ENCODE measurements around the gene MOV10. TPM values are rescaled to one million over a fixed set of nuclear protein-coding genes. Genes with fewer than 3 reads are reported as not detected.

The MOV10 gene
- 128 and 137 TPM in 2 replicates for total RNA-seq
- long read RNA-seq, transcript MOV10-203 (21 exons, 3,552 nt): major isoform, 65 of 188 reads
- long read RNA-seq, transcript MOV10-201 (20 exons, 3,383 nt): minor isoform, 37 of 188 reads
- long read RNA-seq, transcript MOV10-204 (21 exons, 3,641 nt): minor isoform, 21 of 188 reads
- long read RNA-seq, partial matches to known transcripts: 31 of 188 reads
- long read RNA-seq, other reads (novel, unspliced or antisense): 34 of 188 reads

- peaks cover 18% of the 10 kb centered on the region for H3K4me1 Mint-ChIP-seq (ENCODE audit: low read depth)
- no peaks in the 10 kb centered on the region for H3K9me3 Mint-ChIP-seq (ENCODE audit: low read depth)
- H3K36me3 Mint-ChIP-seq (ENCODE audit: insufficient read depth): peaks cover 20% of the 10 kb centered on the region
- no peak for TF ChIP-seq CTCF (IDR thresholded peaks at IDR 0.05; ENCODE audit: unreplicated experiment)
- no peaks in the 10 kb centered on the region for H3K27me3 Mint-ChIP-seq
- peak; percentile 42 for DNase-seq (ENCODE audit: low spot score, unreplicated experiment)
- H3K4me3 Mint-ChIP-seq (ENCODE audit: low read depth): peak within 1 kb of the TSS; percentile 95
- peak within 1 kb of the TSS; percentile 99 for H3K27ac Mint-ChIP-seq
Measured at GRCh38 chr1:112674440-112674985, at the start of gene MOV10. MOV10 (plus strand) TSS chr1:112674659; CDS start chr1:112674913, 254 bp downstream.

GRCh38 chr1:112625696-112626095, 48.8 kb upstream of the MOV10 start:
- H3K36me3 Mint-ChIP-seq (ENCODE audit: insufficient read depth): peaks cover 1% of the 10 kb centered on the region
- peaks cover 4% of the 10 kb centered on the region for H3K4me1 Mint-ChIP-seq (ENCODE audit: low read depth)
- H3K9me3 Mint-ChIP-seq (ENCODE audit: low read depth): no peaks in the 10 kb centered on the region
- peak overlapping the region; percentile 34 for H3K27ac Mint-ChIP-seq
- no peaks in the 10 kb centered on the region for H3K27me3 Mint-ChIP-seq
- no peak overlapping the region for H3K4me3 Mint-ChIP-seq (ENCODE audit: low read depth)
- TF ChIP-seq CTCF (IDR thresholded peaks at IDR 0.05; ENCODE audit: unreplicated experiment): no peak
- DNase-seq (ENCODE audit: low spot score, unreplicated experiment): no peak

- H3K4me3 Mint-ChIP-seq (ENCODE audit: low read depth): no peak overlapping the region
- H3K9me3 Mint-ChIP-seq (ENCODE audit: low read depth): no peaks in the 10 kb centered on the region
- no peaks in the 10 kb centered on the region for H3K4me1 Mint-ChIP-seq (ENCODE audit: low read depth)
- peaks cover 1% of the 10 kb centered on the region for H3K36me3 Mint-ChIP-seq (ENCODE audit: insufficient read depth)
- no peaks in the 10 kb centered on the region for H3K27me3 Mint-ChIP-seq
- no peak for DNase-seq (ENCODE audit: low spot score, unreplicated experiment)
- H3K27ac Mint-ChIP-seq: no peak overlapping the region
- TF ChIP-seq CTCF (IDR thresholded peaks at IDR 0.05; ENCODE audit: unreplicated experiment): no peak
Measured at GRCh38 chr1:112626193-112626592, 48.3 kb upstream of the MOV10 start.

GRCh38 chr1:112626887-112627286, 47.6 kb upstream of the MOV10 start:
- TF ChIP-seq CTCF (IDR thresholded peaks at IDR 0.05; ENCODE audit: unreplicated experiment): no peak
- H3K9me3 Mint-ChIP-seq (ENCODE audit: low read depth): no peaks in the 10 kb centered on the region
- no peaks in the 10 kb centered on the region for H3K4me1 Mint-ChIP-seq (ENCODE audit: low read depth)
- H3K27me3 Mint-ChIP-seq: no peaks in the 10 kb centered on the region
- no peak overlapping the region for H3K4me3 Mint-ChIP-seq (ENCODE audit: low read depth)
- H3K27ac Mint-ChIP-seq: no peak overlapping the region
- peaks cover 1% of the 10 kb centered on the region for H3K36me3 Mint-ChIP-seq (ENCODE audit: insufficient read depth)
- no peak for DNase-seq (ENCODE audit: low spot score, unreplicated experiment)

- H3K4me3 Mint-ChIP-seq (ENCODE audit: low read depth): no peak overlapping the region
- H3K36me3 Mint-ChIP-seq (ENCODE audit: insufficient read depth): peaks cover 9% of the 10 kb centered on the region
- H3K27ac Mint-ChIP-seq: no peak overlapping the region
- TF ChIP-seq CTCF (IDR thresholded peaks at IDR 0.05; ENCODE audit: unreplicated experiment): no peak
- DNase-seq (ENCODE audit: low spot score, unreplicated experiment): no peak
- no peaks in the 10 kb centered on the region for H3K27me3 Mint-ChIP-seq
- peaks cover 4% of the 10 kb centered on the region for H3K9me3 Mint-ChIP-seq (ENCODE audit: low read depth)
- peaks cover under 1% of the 10 kb centered on the region for H3K4me1 Mint-ChIP-seq (ENCODE audit: low read depth)
Measured at GRCh38 chr1:112628516-112628915, 45.9 kb upstream of the MOV10 start.

Data from progenitor cell of endocrine pancreas (in vitro differentiated cells).